ENCODE results near the gene BPHL. TPM values are rescaled to one million over a fixed set of nuclear protein-coding genes. Genes with fewer than 3 reads are reported as not detected.
"Not testable (repeated sequence)": the region's sequence is repeated elsewhere in the genome, so short reads cannot be mapped to it uniquely, and the experiment has no call there.

Gene BPHL
- total RNA-seq, 1 experiment from 2014 or later, result 9.3 TPM

- not testable (repeated sequence) for H3K36me3 ChIP-seq (ENCODE audit: insufficient read depth, low read length); H3K9me3 ChIP-seq (ENCODE audit: low read length); H3K9me2 ChIP-seq (replicated peaks; ENCODE audit: insufficient read depth, low read length); H3K79me2 ChIP-seq (ENCODE audit: low read length); H2AFZ ChIP-seq (ENCODE audit: low read length); DNase-seq; H3K4me1 ChIP-seq (ENCODE audit: low read length); H3K4me3 ChIP-seq (ENCODE audit: low read length); H3K9ac ChIP-seq (ENCODE audit: low read length); H3K27me3 ChIP-seq (ENCODE audit: low read length); H3K27ac ChIP-seq (ENCODE audit: low read length); H3K4me2 ChIP-seq (ENCODE audit: low read depth, low read length, poor library complexity, severe bottlenecking); H4K20me1 ChIP-seq (ENCODE audit: insufficient read depth, low read depth, low read length)
Measured at GRCh38 chr6:3137873-3138272, 19.4 kb downstream of the BPHL start.

DNA sequence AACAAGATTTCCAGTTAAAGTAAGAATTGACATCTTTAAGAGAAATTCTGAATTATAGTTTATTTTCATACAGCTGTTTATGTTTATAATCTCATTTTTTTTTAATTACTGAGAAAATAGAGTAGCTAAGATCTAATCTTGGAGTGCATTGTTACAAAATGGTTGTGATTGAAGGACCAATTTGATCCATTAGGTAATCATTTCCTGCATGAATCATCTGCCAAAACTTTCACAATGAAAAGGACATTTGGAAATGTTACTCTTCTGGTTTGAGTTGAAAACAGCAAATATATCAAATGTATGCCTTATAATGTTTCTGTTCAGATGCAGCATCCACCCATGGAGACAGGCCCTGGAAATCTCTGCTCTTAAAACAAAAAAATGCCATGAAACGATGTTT, 19.8 kb downstream of the BPHL start:
- peaks cover 6% of the 10 kb centered on the region; the same call in 1 of the 2 replicates for H3K36me3 ChIP-seq (ENCODE audit: insufficient read depth, low read length)
- no peaks in the 10 kb centered on the region for H3K4me1 ChIP-seq (ENCODE audit: low read length)
- H3K79me2 ChIP-seq (ENCODE audit: low read length), result no peaks in the 10 kb centered on the region
- H3K9ac ChIP-seq (ENCODE audit: low read length), result no peak overlapping the region
- DNase-seq, result no peak
- no peaks in the 10 kb centered on the region for H4K20me1 ChIP-seq (ENCODE audit: insufficient read depth, low read depth, low read length)
- H3K27me3 ChIP-seq (ENCODE audit: low read length), result no peaks in the 10 kb centered on the region
- H2AFZ ChIP-seq (ENCODE audit: low read length), result no peak overlapping the region
- H3K9me3 ChIP-seq (ENCODE audit: low read length), result no peaks in the 10 kb centered on the region
- no peak overlapping the region for H3K4me2 ChIP-seq (ENCODE audit: low read depth, low read length, poor library complexity, severe bottlenecking)
- no peak overlapping the region for H3K27ac ChIP-seq (ENCODE audit: low read length)
- no peaks in the 10 kb centered on the region for H3K9me2 ChIP-seq (replicated peaks; ENCODE audit: insufficient read depth, low read length)
- H3K4me3 ChIP-seq (ENCODE audit: low read length), result no peak overlapping the region

DNA sequence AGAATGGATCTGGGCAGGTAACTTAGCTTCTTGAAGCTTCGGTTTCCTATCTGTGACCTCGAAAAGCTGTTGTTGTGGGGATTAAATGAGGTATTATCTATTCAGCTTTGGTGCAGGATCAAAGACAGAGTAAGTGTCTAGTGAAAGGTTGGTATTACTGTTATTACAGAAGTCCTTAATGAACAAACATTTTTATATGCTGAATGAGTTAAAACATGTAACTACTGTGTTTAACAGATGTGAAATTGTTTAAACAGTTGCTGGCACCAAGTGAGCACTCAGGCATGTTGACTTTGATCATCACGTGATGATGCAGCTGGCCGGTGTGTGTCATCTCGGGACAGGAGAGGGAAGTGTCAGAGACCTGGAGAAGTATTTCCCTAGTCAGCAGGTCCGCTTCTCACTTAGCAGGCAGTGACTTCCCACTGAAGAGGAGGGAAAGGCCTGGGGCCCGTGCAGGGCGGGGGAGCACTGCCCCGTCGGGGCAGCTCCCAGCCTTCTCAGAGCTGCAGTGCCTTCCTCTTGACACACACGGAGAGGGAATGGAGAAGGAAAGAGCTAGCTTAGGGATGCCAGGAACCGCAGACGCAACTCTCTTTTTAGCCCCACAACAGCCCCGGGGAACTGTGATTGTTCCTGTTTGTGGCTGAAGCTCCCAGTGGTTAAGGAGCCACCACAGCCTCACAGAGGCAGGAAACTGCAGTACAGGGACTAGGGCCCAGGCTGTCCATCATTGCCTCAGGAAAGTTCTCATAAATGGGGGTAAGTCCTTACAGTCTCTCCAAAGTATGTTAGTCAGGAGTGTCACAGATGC, 20.8 kb downstream of the BPHL start:
- no peaks in the 10 kb centered on the region for H3K9me3 ChIP-seq (ENCODE audit: low read length)
- no peak overlapping the region for H3K4me2 ChIP-seq (ENCODE audit: low read depth, low read length, poor library complexity, severe bottlenecking)
- H3K79me2 ChIP-seq (ENCODE audit: low read length), result no peaks in the 10 kb centered on the region
- no peak overlapping the region for H3K9ac ChIP-seq (ENCODE audit: low read length)
- no peaks in the 10 kb centered on the region for H3K27me3 ChIP-seq (ENCODE audit: low read length)
- H3K4me1 ChIP-seq (ENCODE audit: low read length), result no peaks in the 10 kb centered on the region
- no peak overlapping the region for H2AFZ ChIP-seq (ENCODE audit: low read length)
- peaks cover 6% of the 10 kb centered on the region; the same call in 1 of the 2 replicates for H3K36me3 ChIP-seq (ENCODE audit: insufficient read depth, low read length)
- H3K4me3 ChIP-seq (ENCODE audit: low read length), result no peak overlapping the region
- no peak overlapping the region for H3K27ac ChIP-seq (ENCODE audit: low read length)
- no peaks in the 10 kb centered on the region for H3K9me2 ChIP-seq (replicated peaks; ENCODE audit: insufficient read depth, low read length)
- H4K20me1 ChIP-seq (ENCODE audit: insufficient read depth, low read depth, low read length), result no peaks in the 10 kb centered on the region
- no peak for DNase-seq

DNA sequence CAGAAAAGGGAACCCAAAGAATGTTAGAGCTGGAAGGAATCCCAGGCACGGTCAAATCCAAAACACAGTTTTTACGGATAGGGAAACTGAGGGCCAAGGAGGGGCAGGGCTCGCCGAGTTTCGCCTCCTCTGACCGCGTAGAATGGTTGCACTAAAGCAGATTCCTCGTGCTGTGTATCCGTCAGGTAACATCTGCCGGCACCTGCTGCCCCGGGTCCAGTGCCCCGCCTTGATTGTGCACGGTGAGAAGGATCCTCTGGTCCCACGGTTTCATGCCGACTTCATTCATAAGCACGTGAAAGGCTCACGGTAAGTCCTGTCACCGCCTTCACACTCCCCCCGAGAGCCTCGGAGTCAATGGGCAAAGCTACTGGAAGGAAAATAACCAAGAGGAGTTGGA, 21.7 kb downstream of the BPHL start:
- H3K27ac ChIP-seq (ENCODE audit: low read length), result no peak overlapping the region
- H3K79me2 ChIP-seq (ENCODE audit: low read length), result no peaks in the 10 kb centered on the region
- H3K36me3 ChIP-seq (ENCODE audit: insufficient read depth, low read length), result peaks cover 6% of the 10 kb centered on the region; the same call in 1 of the 2 replicates
- H3K9ac ChIP-seq (ENCODE audit: low read length), result no peak overlapping the region
- no peaks in the 10 kb centered on the region for H3K4me1 ChIP-seq (ENCODE audit: low read length)
- no peak overlapping the region for H2AFZ ChIP-seq (ENCODE audit: low read length)
- DNase-seq, result no peak
- H4K20me1 ChIP-seq (ENCODE audit: insufficient read depth, low read depth, low read length), result no peaks in the 10 kb centered on the region
- H3K9me2 ChIP-seq (replicated peaks; ENCODE audit: insufficient read depth, low read length), result no peaks in the 10 kb centered on the region
- H3K4me3 ChIP-seq (ENCODE audit: low read length), result no peak overlapping the region
- no peaks in the 10 kb centered on the region for H3K9me3 ChIP-seq (ENCODE audit: low read length)
- no peak overlapping the region for H3K4me2 ChIP-seq (ENCODE audit: low read depth, low read length, poor library complexity, severe bottlenecking)
- no peaks in the 10 kb centered on the region for H3K27me3 ChIP-seq (ENCODE audit: low read length)

- Histone ChIP-seq H3K36me3 (ENCODE audit: insufficient read depth, low read length) (peaks cover 6% of the 10 kb centered on the region), H3K79me2 (ENCODE audit: low read length) (no peaks in the 10 kb centered on the region), H3K9ac (ENCODE audit: low read length) (no peak overlapping the region), H2AFZ (ENCODE audit: low read length) (no peak overlapping the region), H3K9me3 (ENCODE audit: low read length) (no peaks in the 10 kb centered on the region), H4K20me1 (ENCODE audit: insufficient read depth, low read depth, low read length) (no peaks in the 10 kb centered on the region), H3K4me1 (ENCODE audit: low read length) (no peaks in the 10 kb centered on the region), H3K27ac (ENCODE audit: low read length) (no peak overlapping the region), H3K9me2 (replicated peaks; ENCODE audit: insufficient read depth, low read length) (no peaks in the 10 kb centered on the region), H3K4me3 (ENCODE audit: low read length) (no peak overlapping the region), H3K4me2 (ENCODE audit: low read depth, low read length, poor library complexity, severe bottlenecking) (no peak overlapping the region), H3K27me3 (ENCODE audit: low read length) (no peaks in the 10 kb centered on the region)
- DNase-seq, result no peak
Measured at GRCh38 chr6:3142536-3142935, 24.0 kb downstream of the BPHL start.

- H4K20me1 ChIP-seq (ENCODE audit: insufficient read depth, low read depth, low read length), result no peaks in the 10 kb centered on the region
- no peaks in the 10 kb centered on the region for H3K27me3 ChIP-seq (ENCODE audit: low read length)
- H3K4me3 ChIP-seq (ENCODE audit: low read length), result no peak overlapping the region
- peaks cover 6% of the 10 kb centered on the region for H3K36me3 ChIP-seq (ENCODE audit: insufficient read depth, low read length)
- no peak overlapping the region for H3K27ac ChIP-seq (ENCODE audit: low read length)
- no peak overlapping the region for H3K9ac ChIP-seq (ENCODE audit: low read length)
- no peaks in the 10 kb centered on the region for H3K79me2 ChIP-seq (ENCODE audit: low read length)
- DNase-seq, result no peak
- no peak overlapping the region for H3K4me2 ChIP-seq (ENCODE audit: low read depth, low read length, poor library complexity, severe bottlenecking)
- no peak overlapping the region for H2AFZ ChIP-seq (ENCODE audit: low read length)
- H3K4me1 ChIP-seq (ENCODE audit: low read length), result no peaks in the 10 kb centered on the region
- no peaks in the 10 kb centered on the region for H3K9me3 ChIP-seq (ENCODE audit: low read length)
- no peaks in the 10 kb centered on the region for H3K9me2 ChIP-seq (replicated peaks; ENCODE audit: insufficient read depth, low read length)
Measured at GRCh38 chr6:3143158-3143557, 24.6 kb downstream of the BPHL start.

GRCh38 chr6:3144571-3144970, 26.1 kb downstream of the BPHL start:
- H3K79me2 ChIP-seq (ENCODE audit: low read length), result no peaks in the 10 kb centered on the region
- H3K27ac ChIP-seq (ENCODE audit: low read length), result no peak overlapping the region
- no peaks in the 10 kb centered on the region for H3K9me3 ChIP-seq (ENCODE audit: low read length)
- H4K20me1 ChIP-seq (ENCODE audit: insufficient read depth, low read depth, low read length), result no peaks in the 10 kb centered on the region
- no peak for DNase-seq
- H3K9me2 ChIP-seq (replicated peaks; ENCODE audit: insufficient read depth, low read length), result no peaks in the 10 kb centered on the region
- no peak overlapping the region for H3K4me3 ChIP-seq (ENCODE audit: low read length)
- H3K9ac ChIP-seq (ENCODE audit: low read length), result no peak overlapping the region
- H3K27me3 ChIP-seq (ENCODE audit: low read length), result no peaks in the 10 kb centered on the region
- H3K36me3 ChIP-seq (ENCODE audit: insufficient read depth, low read length), result peaks cover 6% of the 10 kb centered on the region
- H2AFZ ChIP-seq (ENCODE audit: low read length), result no peak overlapping the region
- no peak overlapping the region for H3K4me2 ChIP-seq (ENCODE audit: low read depth, low read length, poor library complexity, severe bottlenecking)
- no peaks in the 10 kb centered on the region for H3K4me1 ChIP-seq (ENCODE audit: low read length)

GRCh38 chr6:3147914-3148757, 29.6 kb downstream of the BPHL start:
- peaks cover 4% of the 10 kb centered on the region for H3K4me1 ChIP-seq (ENCODE audit: low read length)

More at GRCh38 chr6:3147914-3148757, 29.6 kb downstream of the BPHL start:
- H3K4me2 ChIP-seq (ENCODE audit: low read depth, low read length, poor library complexity, severe bottlenecking), result no peak overlapping the region
- DNase-seq, result no peak
- H3K4me3 ChIP-seq (ENCODE audit: low read length), result no peak overlapping the region
- no peaks in the 10 kb centered on the region for H3K79me2 ChIP-seq (ENCODE audit: low read length)
- H3K36me3 ChIP-seq (ENCODE audit: insufficient read depth, low read length), result peaks cover 6% of the 10 kb centered on the region
- no peaks in the 10 kb centered on the region for H3K9me3 ChIP-seq (ENCODE audit: low read length)
- no peaks in the 10 kb centered on the region for H3K27me3 ChIP-seq (ENCODE audit: low read length)
- H2AFZ ChIP-seq (ENCODE audit: low read length), result no peak overlapping the region
- no peaks in the 10 kb centered on the region for H3K9me2 ChIP-seq (replicated peaks; ENCODE audit: insufficient read depth, low read length)
- H4K20me1 ChIP-seq (ENCODE audit: insufficient read depth, low read depth, low read length), result no peaks in the 10 kb centered on the region; the same call in 1 of the 2 replicates
- no peak overlapping the region for H3K27ac ChIP-seq (ENCODE audit: low read length)
- H3K9ac ChIP-seq (ENCODE audit: low read length), result no peak overlapping the region
